Astrocyte of the spinal cord (primary cell): ENCODE data around the gene ERCC6L2.

ENCODE experiments used
- DNase-seq: peaks from one replicate; pipeline ENCODE4 v3.0.0; 2011; ENCODE audit warnings: low read depth, low spot score
- H3K4me3 ChIP-seq: 2 replicates; pipeline ENCODE4 v1.5.1; 2011; ENCODE audit warnings: low read depth, mild to moderate bottlenecking, low read length, moderate library complexity
- in situ Hi-C: cut with HindIII; loops from 2 replicates; pipeline ENCODE4 v1.10.0; 2017; ENCODE audit warnings: low sequenced_read_pairs
- TF ChIP-seq, protein P1 (sequence below): IDR thresholded peaks from 2 replicates; pipeline ENCODE4 v1.5.1; 2012; ENCODE audit warnings: low read depth, mild to moderate bottlenecking, low read length, inconsistent platforms

The ERCC6L2 gene

GRCh38 chr9:95875305-95876137 lies at the start of gene ERCC6L2:
Gene ERCC6L2, plus strand, starts transcription at chr9:95875691. Its CDS starts 348 bp downstream, at chr9:95876039.
- H3K4me3 ChIP-seq: no peak within 1 kb of the TSS
- TF ChIP-seq, protein P1, sequence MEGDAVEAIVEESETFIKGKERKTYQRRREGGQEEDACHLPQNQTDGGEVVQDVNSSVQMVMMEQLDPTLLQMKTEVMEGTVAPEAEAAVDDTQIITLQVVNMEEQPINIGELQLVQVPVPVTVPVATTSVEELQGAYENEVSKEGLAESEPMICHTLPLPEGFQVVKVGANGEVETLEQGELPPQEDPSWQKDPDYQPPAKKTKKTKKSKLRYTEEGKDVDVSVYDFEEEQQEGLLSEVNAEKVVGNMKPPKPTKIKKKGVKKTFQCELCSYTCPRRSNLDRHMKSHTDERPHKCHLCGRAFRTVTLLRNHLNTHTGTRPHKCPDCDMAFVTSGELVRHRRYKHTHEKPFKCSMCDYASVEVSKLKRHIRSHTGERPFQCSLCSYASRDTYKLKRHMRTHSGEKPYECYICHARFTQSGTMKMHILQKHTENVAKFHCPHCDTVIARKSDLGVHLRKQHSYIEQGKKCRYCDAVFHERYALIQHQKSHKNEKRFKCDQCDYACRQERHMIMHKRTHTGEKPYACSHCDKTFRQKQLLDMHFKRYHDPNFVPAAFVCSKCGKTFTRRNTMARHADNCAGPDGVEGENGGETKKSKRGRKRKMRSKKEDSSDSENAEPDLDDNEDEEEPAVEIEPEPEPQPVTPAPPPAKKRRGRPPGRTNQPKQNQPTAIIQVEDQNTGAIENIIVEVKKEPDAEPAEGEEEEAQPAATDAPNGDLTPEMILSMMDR: no peak
- DNase-seq: peak; percentile 99
- in situ Hi-C loops: no loop called here

- TF ChIP-seq, protein P1: no peak
- in situ Hi-C loops: no loop called here
- H3K4me3 ChIP-seq: no peak overlapping the region
- no peak for DNase-seq
These were observed 49.2 kb upstream of the ERCC6L2 start for GRCh38 chr9:95826183-95826838.

DNA sequence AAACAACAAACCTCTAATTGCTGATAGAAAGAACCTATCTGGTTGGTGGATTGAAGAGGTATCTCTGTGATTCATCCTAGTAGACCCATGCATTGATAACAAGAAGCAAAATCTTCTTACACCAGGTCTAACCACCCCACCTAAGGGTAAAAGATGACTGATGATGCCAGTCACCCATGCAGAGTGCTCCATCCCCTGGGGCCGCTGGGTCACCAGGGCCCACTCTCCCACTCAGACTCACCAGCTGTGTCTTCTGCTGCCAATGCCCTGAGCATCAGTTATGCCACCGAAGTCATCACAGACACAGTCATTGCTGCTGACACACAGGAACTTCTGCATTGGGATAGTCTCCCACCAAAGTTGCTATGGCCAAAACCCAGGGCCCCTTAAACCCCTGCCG lies 44.7 kb upstream of the ERCC6L2 start:
- DNase-seq: no peak
- TF ChIP-seq, protein P1: no peak
- H3K4me3 ChIP-seq: no peak overlapping the region
- in situ Hi-C loops: no loop called here

GRCh38 chr9:95831810-95832209 lies 43.7 kb upstream of the ERCC6L2 start:
- TF ChIP-seq, protein P1: no peak
- in situ Hi-C loops: no loop called here
- no peak overlapping the region for H3K4me3 ChIP-seq
- no peak for DNase-seq

- DNase-seq: no peak
- in situ Hi-C loops: no loop called here
- no peak overlapping the region for H3K4me3 ChIP-seq
- TF ChIP-seq, protein P1: no peak
These were observed 41.8 kb upstream of the ERCC6L2 start for GRCh38 chr9:95833546-95834178.

- in situ Hi-C loops: no loop called here
- peak; percentile 58 for DNase-seq
- no peak overlapping the region for H3K4me3 ChIP-seq
- TF ChIP-seq, protein P1: no peak
These were observed 41.1 kb upstream of the ERCC6L2 start for GRCh38 chr9:95834281-95834907.
